ENCODE data around the gene CASKIN1.

Gene CASKIN1

DNA sequence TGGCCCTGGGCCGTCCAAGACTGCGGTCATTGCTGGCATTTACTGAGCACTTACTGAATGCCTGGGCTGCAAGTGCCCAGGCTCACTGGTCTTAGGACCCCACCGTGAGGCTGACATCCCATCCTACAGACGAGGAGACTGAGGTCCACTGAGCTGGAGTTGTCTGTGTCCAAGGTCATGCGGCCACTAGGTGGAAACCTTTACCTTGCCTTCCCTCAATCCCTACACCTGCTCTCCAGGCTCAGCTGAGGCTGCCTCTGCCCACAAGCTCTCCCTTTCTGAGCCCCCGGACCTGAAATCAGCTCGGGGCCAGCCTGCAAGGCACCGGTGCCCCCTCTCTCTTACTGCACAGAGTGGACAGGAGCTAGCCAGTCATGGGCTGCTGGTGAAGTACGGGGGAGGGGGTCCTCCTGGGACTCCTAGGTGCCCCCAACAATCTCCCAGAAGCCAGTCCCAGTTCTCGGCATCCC is 1.5 kb downstream of the CASKIN1 start:
- no peaks in the 10 kb centered on the region for H3K79me2 ChIP-seq (ENCODE audit: insufficient read depth, low read length)
- H3K27ac ChIP-seq (ENCODE audit: low read length): no peak overlapping the region
- H4K20me1 ChIP-seq (ENCODE audit: insufficient read depth, low read length): peaks cover 16% of the 10 kb centered on the region
- DNase-seq: peak; percentile 46
- peaks cover 12% of the 10 kb centered on the region for H3K4me1 ChIP-seq (ENCODE audit: insufficient read depth, low read length)
- H2AFZ ChIP-seq (ENCODE audit: low read depth, low read length): no peak overlapping the region
- peak; percentile 44; the same call in 2 of the 3 replicates for ATAC-seq (ENCODE audit: insufficient read depth, low read depth)
- no peak overlapping the region for H3K9ac ChIP-seq (ENCODE audit: low read depth, low read length)
- no peaks in the 10 kb centered on the region for H3K9me3 ChIP-seq (ENCODE audit: insufficient read depth, low read length, severe bottlenecking)
- H3K36me3 ChIP-seq (ENCODE audit: insufficient read depth, low read length): no peaks in the 10 kb centered on the region
- TF ChIP-seq EZH2 (IDR thresholded peaks at IDR 0.05; ENCODE audit: borderline replicate concordance, low read depth, low read length, severe bottlenecking): no peak
- TF ChIP-seq, protein P1, sequence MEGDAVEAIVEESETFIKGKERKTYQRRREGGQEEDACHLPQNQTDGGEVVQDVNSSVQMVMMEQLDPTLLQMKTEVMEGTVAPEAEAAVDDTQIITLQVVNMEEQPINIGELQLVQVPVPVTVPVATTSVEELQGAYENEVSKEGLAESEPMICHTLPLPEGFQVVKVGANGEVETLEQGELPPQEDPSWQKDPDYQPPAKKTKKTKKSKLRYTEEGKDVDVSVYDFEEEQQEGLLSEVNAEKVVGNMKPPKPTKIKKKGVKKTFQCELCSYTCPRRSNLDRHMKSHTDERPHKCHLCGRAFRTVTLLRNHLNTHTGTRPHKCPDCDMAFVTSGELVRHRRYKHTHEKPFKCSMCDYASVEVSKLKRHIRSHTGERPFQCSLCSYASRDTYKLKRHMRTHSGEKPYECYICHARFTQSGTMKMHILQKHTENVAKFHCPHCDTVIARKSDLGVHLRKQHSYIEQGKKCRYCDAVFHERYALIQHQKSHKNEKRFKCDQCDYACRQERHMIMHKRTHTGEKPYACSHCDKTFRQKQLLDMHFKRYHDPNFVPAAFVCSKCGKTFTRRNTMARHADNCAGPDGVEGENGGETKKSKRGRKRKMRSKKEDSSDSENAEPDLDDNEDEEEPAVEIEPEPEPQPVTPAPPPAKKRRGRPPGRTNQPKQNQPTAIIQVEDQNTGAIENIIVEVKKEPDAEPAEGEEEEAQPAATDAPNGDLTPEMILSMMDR (IDR thresholded peaks at IDR 0.05; ENCODE audit: borderline replicate concordance, extremely low read depth, low read length, poor library complexity, severe bottlenecking): peak; percentile 65
- H3K4me2 ChIP-seq (ENCODE audit: insufficient read depth, low read length): no peak overlapping the region
- H3K27me3 ChIP-seq (ENCODE audit: insufficient read depth, low read length, poor library complexity): peaks cover 49% of the 10 kb centered on the region
- no peak overlapping the region for H3K4me3 ChIP-seq (ENCODE audit: low read depth in 1 of 2, low read length in 2 of 2)

DNA sequence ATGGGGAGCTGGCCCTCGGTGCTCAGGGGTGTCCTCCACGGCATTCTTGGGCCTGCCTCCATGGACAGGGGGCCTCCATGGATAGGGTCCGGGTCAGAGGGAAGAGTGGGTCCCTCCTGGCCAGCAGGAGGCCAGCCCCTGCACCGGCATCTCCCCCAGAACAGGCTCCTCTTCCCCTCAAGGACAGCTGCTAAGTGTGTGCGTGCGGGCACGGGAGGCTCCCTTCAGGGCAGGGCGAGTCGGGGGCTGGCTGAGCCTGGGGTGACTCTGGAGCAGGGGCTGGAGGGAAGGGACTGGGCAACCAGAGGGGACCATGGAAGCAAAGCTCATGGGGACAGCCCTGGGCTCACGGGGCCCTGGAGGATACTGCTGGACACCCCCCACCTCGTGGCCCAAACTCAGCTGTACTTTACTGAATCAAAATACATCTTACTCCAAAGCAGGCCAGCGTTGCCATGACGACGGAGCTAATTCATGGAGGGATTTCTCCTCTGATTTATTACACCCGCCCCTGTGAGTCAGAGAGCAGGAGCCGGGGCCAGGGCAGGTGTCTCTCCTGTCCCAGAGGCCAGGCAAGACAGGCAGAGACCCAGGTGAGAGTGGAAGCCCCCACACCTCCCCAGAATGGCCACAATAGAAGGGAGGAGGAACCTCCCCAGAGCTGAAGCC is 2.1 kb downstream of the CASKIN1 start:
- H3K27ac ChIP-seq (ENCODE audit: low read length): no peak overlapping the region
- no peak for TF ChIP-seq EZH2 (IDR thresholded peaks at IDR 0.05; ENCODE audit: borderline replicate concordance, low read depth, low read length, severe bottlenecking)
- TF ChIP-seq, protein P1 (IDR thresholded peaks at IDR 0.05; ENCODE audit: borderline replicate concordance, extremely low read depth, low read length, poor library complexity, severe bottlenecking): no peak
- DNase-seq (no peak), ATAC-seq (ENCODE audit: insufficient read depth, low read depth) (no peak)
- no peaks in the 10 kb centered on the region for H3K79me2 ChIP-seq (ENCODE audit: insufficient read depth, low read length)
- no peak overlapping the region for H3K4me3 ChIP-seq (ENCODE audit: low read depth in 1 of 2, low read length in 2 of 2)
- no peaks in the 10 kb centered on the region for H3K9me3 ChIP-seq (ENCODE audit: insufficient read depth, low read length, severe bottlenecking)
- no peak overlapping the region for H2AFZ ChIP-seq (ENCODE audit: low read depth, low read length)
- H3K9ac ChIP-seq (ENCODE audit: low read depth, low read length): no peak overlapping the region
- peaks cover 16% of the 10 kb centered on the region for H4K20me1 ChIP-seq (ENCODE audit: insufficient read depth, low read length)
- peaks cover 12% of the 10 kb centered on the region for H3K4me1 ChIP-seq (ENCODE audit: insufficient read depth, low read length)
- H3K36me3 ChIP-seq (ENCODE audit: insufficient read depth, low read length): no peaks in the 10 kb centered on the region
- H3K27me3 ChIP-seq (ENCODE audit: insufficient read depth, low read length, poor library complexity): peaks cover 49% of the 10 kb centered on the region
- no peak overlapping the region for H3K4me2 ChIP-seq (ENCODE audit: insufficient read depth, low read length)

DNA sequence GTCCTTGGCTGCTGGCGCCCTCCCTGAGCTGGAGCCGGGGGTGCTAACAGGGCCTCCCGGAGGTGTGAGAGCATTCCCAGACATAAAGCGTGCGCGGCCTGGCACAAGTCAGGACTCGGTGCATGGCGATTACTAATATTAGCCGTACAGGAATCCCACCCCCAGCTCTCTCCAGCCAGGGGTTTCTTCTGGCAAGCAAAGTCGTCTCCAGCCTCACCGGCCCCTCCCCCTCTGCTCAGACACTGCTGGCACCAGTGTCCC is 5.0 kb downstream of the CASKIN1 start:
- no peak overlapping the region for H3K4me2 ChIP-seq (ENCODE audit: insufficient read depth, low read length)
- no peak overlapping the region for H3K27ac ChIP-seq (ENCODE audit: low read length)
- DNase-seq (no peak), ATAC-seq (ENCODE audit: insufficient read depth, low read depth) (no peak)
- H3K36me3 ChIP-seq (ENCODE audit: insufficient read depth, low read length): no peaks in the 10 kb centered on the region
- no peak overlapping the region for H3K9ac ChIP-seq (ENCODE audit: low read depth, low read length)
- peaks cover 16% of the 10 kb centered on the region for H4K20me1 ChIP-seq (ENCODE audit: insufficient read depth, low read length)
- peaks cover 12% of the 10 kb centered on the region for H3K4me1 ChIP-seq (ENCODE audit: insufficient read depth, low read length)
- TF ChIP-seq, protein P1 (IDR thresholded peaks at IDR 0.05; ENCODE audit: borderline replicate concordance, extremely low read depth, low read length, poor library complexity, severe bottlenecking): no peak
- TF ChIP-seq EZH2 (IDR thresholded peaks at IDR 0.05; ENCODE audit: borderline replicate concordance, low read depth, low read length, severe bottlenecking): no peak
- H3K27me3 ChIP-seq (ENCODE audit: insufficient read depth, low read length, poor library complexity): peaks cover 27% of the 10 kb centered on the region
- H2AFZ ChIP-seq (ENCODE audit: low read depth, low read length): no peak overlapping the region
- no peak overlapping the region for H3K4me3 ChIP-seq (ENCODE audit: low read depth in 1 of 2, low read length in 2 of 2)
- H3K79me2 ChIP-seq (ENCODE audit: insufficient read depth, low read length): no peaks in the 10 kb centered on the region
- H3K9me3 ChIP-seq (ENCODE audit: insufficient read depth, low read length, severe bottlenecking): no peaks in the 10 kb centered on the region

Measured in DND-41 (cell line).